Fibroblast of lung (primary cell): ENCODE measurements around the gene AGK.

ENCODE experiments used
- CTCF ChIP-seq, 2 donors: IDR thresholded peaks in 1 of 2; conservative IDR thresholded peaks in 1 of 2; 1 replicate in 1 of 2; 2 replicates in 1 of 2; pipeline ENCODE4 v1.5.1; 2011 to 2012; ENCODE audit warnings: low read length in 2 of 2, control low read depth in 1 of 2, inconsistent platforms in 1 of 2, low read depth in 1 of 2, mild to moderate bottlenecking in 1 of 2
- EZH2 ChIP-seq: IDR thresholded peaks from 2 replicates; pipeline ENCODE4 v1.5.1; 2012; ENCODE audit warnings: low read length, control low read depth, mild to moderate bottlenecking; ENCODE audit errors: missing control alignments

GRCh38 chr7:141691540-141691939 lies 140.3 kb downstream of the AGK start:
- no peak for TF ChIP-seq CTCF (conservative IDR thresholded peaks at IDR 0.05 in 1 of 2, IDR thresholded peaks at IDR 0.05 in 1 of 2; ENCODE audit: low read depth in 1 of 2, low read length in 2 of 2)
- no peak for TF ChIP-seq EZH2
